ENCODE measurements around the gene RELL2.

The RELL2 gene

GRCh38 chr5:141681295-141681694, 44.5 kb downstream of the RELL2 start:
- no peak for DNase-seq

GRCh38 chr5:141681695-141682641, 45.2 kb downstream of the RELL2 start, which contains the start of gene ARAP3:
Gene ARAP3, minus strand, starts transcription at chr5:141682230. Its CDS starts 1,744 bp downstream, at chr5:141680486.
- no peak for DNase-seq

GRCh38 chr5:141683596-141684141, 46.9 kb downstream of the RELL2 start:
- DNase-seq: no peak

GRCh38 chr5:141685591-141685990, 48.8 kb downstream of the RELL2 start:
- no peak for DNase-seq

- DNase-seq: no peak
Observed at GRCh38 chr5:141686648-141687416, 50.0 kb downstream of the RELL2 start.
